Measurements from ENCODE around the gene SLC22A5. TPM values are rescaled to one million over a fixed set of nuclear protein-coding genes. Genes with fewer than 3 reads are reported as not detected.
A peak's percentile ranks its signal among the peaks of the same experiment; 100 is the strongest.

The SLC22A5 gene
- total RNA-seq, 1 donor from 2014 or later = 13.2 TPM

GRCh38 chr5:132368186-132368585 lies 1.3 kb upstream of the SLC22A5 start:
- H3K27me3 ChIP-seq (ENCODE audit: control insufficient read depth, insufficient read depth, low read length) = no peaks in the 10 kb centered on the region
- DNase-seq (ENCODE audit: low read depth) = no peak
- no peak overlapping the region for H3K4me3 ChIP-seq (ENCODE audit: low read depth, low read length)
- no peaks in the 10 kb centered on the region for H3K36me3 ChIP-seq (ENCODE audit: control insufficient read depth, insufficient read depth, low read length)
- no peak for TF ChIP-seq CTCF (IDR thresholded peaks at IDR 0.05; ENCODE audit: insufficient read depth, low read length, poor library complexity, severe bottlenecking)

GRCh38 chr5:132369007-132369473 lies 470 bp upstream of the SLC22A5 start:
- Histone ChIP-seq H3K4me3 (ENCODE audit: low read depth, low read length) (peak overlapping the region; percentile 62), H3K27me3 (ENCODE audit: control insufficient read depth, insufficient read depth, low read length) (no peaks in the 10 kb centered on the region), H3K36me3 (ENCODE audit: control insufficient read depth, insufficient read depth, low read length) (no peaks in the 10 kb centered on the region)
- TF ChIP-seq CTCF (IDR thresholded peaks at IDR 0.05; ENCODE audit: insufficient read depth, low read length, poor library complexity, severe bottlenecking) = no peak
- DNase-seq (ENCODE audit: low read depth) = no peak

GRCh38 chr5:132370181-132370970 lies 866 bp downstream of the SLC22A5 start:
- no peaks in the 10 kb centered on the region for H3K27me3 ChIP-seq (ENCODE audit: control insufficient read depth, insufficient read depth, low read length)
- no peak for DNase-seq (ENCODE audit: low read depth)
- H3K36me3 ChIP-seq (ENCODE audit: control insufficient read depth, insufficient read depth, low read length) = no peaks in the 10 kb centered on the region
- H3K4me3 ChIP-seq (ENCODE audit: low read depth, low read length) = peak overlapping the region; percentile 62
- TF ChIP-seq CTCF (IDR thresholded peaks at IDR 0.05; ENCODE audit: insufficient read depth, low read length, poor library complexity, severe bottlenecking) = no peak

GRCh38 chr5:132370971-132371602 lies 1.6 kb downstream of the SLC22A5 start:
- no peaks in the 10 kb centered on the region for H3K27me3 ChIP-seq (ENCODE audit: control insufficient read depth, insufficient read depth, low read length)
- peak overlapping the region; percentile 62 for H3K4me3 ChIP-seq (ENCODE audit: low read depth, low read length)
- H3K36me3 ChIP-seq (ENCODE audit: control insufficient read depth, insufficient read depth, low read length) = no peaks in the 10 kb centered on the region
- DNase-seq (ENCODE audit: low read depth) = no peak
- no peak for TF ChIP-seq CTCF (IDR thresholded peaks at IDR 0.05; ENCODE audit: insufficient read depth, low read length, poor library complexity, severe bottlenecking)

- Histone ChIP-seq H3K27me3 (ENCODE audit: control insufficient read depth, insufficient read depth, low read length) (no peaks in the 10 kb centered on the region), H3K4me3 (ENCODE audit: low read depth, low read length) (no peak overlapping the region), H3K36me3 (ENCODE audit: control insufficient read depth, insufficient read depth, low read length) (no peaks in the 10 kb centered on the region)
- TF ChIP-seq CTCF (IDR thresholded peaks at IDR 0.05; ENCODE audit: insufficient read depth, low read length, poor library complexity, severe bottlenecking) = no peak
- DNase-seq (ENCODE audit: low read depth) = no peak
Observed at GRCh38 chr5:132371603-132371994, 2.1 kb downstream of the SLC22A5 start.
